GM21360 (cell line): Measurements from ENCODE around the gene UNC79.
A peak's percentile ranks its signal among the peaks of the same experiment; 100 is the strongest.
"Not testable (repeated sequence)": the region's sequence is repeated elsewhere in the genome, so short reads cannot be mapped to it uniquely, and the experiment has no call there.

Experiments used
- ATAC-seq: cut with Tn5 transposase; IDR thresholded peaks from one replicate; pipeline ENCODE4 v1.9.1; 2021; ENCODE audit warnings: mild to moderate bottlenecking, moderate library complexity; ENCODE audit not compliant: unreplicated experiment

The UNC79 gene

DNA sequence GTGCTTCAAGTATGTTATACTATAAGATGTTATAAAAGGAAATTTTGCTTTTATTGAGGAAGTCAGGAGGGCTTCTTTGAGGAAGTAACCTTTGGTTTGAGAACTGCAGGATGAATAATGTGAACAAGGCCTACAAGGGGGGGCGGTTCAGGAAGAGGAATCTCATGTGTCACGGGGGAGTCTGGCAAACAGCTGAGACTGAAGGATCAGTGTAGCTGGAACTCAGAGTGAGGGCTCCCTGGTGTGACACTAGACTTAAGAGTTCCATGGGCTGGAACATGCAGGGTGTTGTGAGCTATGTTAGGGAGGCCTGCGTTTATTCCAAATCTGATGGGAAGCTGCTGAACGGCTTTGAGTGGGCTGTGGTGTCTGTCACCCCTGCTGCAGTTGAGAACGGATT lies 62.3 kb downstream of the UNC79 start:
- ATAC-seq = no peak

GRCh38 chr14:93493622-93494021 lies 62.9 kb downstream of the UNC79 start:
- not testable (repeated sequence) for ATAC-seq

GRCh38 chr14:93496856-93497741 lies 66.4 kb downstream of the UNC79 start:
- ATAC-seq = no peak

- ATAC-seq = no peak
Observed at GRCh38 chr14:93510056-93510455, 79.3 kb downstream of the UNC79 start.

DNA sequence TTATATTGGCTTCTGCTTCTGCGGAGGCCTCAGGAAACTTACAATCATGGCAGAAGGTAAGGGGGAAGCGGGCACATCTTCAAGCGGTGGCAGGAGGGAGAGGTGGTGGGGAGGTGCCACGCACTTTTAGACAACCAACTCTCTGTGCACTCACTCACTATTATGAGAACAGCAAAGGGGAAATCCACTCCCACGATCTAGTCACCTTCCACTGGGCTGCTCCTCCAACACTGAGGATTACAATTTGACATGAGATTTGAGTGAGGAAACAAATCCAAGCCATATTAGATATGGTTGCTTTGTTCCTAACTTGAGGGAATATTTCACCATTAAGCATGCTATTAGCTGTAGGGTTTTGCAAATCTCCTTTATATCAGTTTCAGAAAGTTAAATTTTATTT lies 80.3 kb downstream of the UNC79 start:
- no peak for ATAC-seq

DNA sequence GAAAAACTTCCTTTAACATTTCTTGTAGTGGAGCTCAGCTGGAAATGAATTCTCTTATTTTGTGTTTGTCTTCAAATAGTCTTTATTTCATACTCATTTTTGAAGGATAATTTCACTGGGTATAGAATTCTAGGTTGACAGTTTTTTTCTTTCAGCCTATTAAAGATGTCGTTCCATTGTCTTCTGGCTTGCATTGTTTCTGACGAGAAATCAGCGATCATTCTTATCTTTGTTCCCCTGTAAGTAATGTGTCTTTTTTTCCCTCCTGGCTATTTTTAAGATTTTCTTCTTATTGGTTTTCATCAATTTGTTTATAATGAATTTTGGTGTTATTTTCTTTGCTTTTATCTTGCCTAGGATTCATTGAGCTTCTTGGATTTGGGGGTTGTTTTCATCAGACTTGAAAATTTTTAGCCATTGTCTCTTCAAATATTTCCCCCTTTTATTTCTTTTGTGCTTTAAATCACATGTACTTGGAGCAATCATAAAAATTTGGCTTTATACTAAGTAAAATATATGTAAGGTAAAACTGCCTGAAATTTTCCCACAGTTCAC lies 89.4 kb downstream of the UNC79 start:
- ATAC-seq = no peak

- ATAC-seq = no peak
Observed at GRCh38 chr14:93522221-93522620, 91.5 kb downstream of the UNC79 start.

GRCh38 chr14:93525216-93525615 lies 94.5 kb downstream of the UNC79 start:
- ATAC-seq = not testable (repeated sequence)

- ATAC-seq = no peak
Observed at GRCh38 chr14:93525696-93526451, 95.1 kb downstream of the UNC79 start.

DNA sequence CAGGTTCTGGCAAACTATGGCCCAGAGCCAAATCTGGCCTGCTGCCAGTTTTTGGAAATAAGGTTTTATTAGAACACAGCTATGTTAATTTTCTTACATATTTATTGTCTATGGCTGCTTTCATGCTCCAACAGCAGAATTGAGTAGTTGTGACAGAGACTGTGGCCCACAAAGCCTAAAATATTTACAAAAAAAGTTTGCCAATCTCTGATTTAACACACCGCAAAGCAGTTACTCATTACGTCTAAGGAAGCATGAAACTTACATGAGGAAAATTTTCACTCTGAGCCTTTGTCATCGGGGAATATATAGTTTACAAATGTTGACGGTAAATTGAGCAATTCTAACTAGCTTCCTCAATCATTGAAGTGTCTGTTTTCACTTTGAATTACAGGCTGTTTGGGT lies 96.5 kb downstream of the UNC79 start:
- ATAC-seq = no peak

DNA sequence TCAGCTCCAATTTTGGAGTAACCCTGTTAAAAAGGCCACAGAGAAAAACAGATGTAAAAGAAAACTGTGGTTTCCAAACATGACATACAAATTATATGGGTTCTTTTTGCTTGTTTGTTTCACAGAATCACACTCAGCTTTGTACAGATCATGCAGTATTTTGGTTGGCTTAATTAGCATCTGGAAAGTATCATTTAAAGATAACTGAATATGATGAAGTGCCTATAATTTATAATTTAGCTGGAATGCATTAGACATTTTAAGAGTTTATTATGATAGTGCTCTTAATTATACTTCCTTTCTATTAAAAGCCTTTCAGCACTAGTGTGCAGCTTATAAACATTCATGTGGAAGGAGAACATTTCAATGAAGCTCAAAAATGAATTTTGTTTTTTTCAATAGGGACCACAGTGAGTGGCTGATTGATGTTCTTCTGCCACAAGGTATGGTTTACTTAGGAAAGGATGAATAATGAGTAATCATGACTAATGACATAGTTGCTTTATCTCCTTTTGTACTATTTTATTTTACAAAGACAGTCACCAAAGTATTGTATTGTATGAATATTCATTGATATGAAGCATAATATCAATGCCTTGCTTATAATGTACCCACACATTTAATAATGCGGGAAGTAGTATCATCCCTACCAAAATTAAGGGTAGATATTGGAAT lies 98.3 kb downstream of the UNC79 start:
- no peak for ATAC-seq

DNA sequence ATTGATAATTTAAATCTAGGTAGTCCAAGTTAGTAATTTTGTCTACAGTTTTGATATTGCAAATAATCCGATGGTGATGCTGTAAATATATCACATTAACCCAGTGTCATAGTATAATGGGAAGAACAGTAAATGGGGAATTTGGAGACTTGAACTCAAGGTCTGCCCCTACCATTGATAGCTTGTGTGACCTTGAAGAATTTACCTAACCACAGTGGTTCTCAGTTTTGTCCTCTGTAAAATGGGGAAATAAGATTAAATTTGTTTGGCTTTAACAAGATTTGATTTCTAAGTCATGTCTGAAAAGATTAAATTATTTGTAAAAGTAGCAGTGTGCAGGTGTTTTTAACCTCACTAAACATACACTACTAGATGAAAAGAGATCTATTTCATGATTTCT lies 100.9 kb downstream of the UNC79 start:
- ATAC-seq = no peak

- ATAC-seq = no peak
Observed at GRCh38 chr14:93532541-93532940, 101.8 kb downstream of the UNC79 start.

- ATAC-seq = no peak
Observed at GRCh38 chr14:93533437-93533836, 102.7 kb downstream of the UNC79 start.

DNA sequence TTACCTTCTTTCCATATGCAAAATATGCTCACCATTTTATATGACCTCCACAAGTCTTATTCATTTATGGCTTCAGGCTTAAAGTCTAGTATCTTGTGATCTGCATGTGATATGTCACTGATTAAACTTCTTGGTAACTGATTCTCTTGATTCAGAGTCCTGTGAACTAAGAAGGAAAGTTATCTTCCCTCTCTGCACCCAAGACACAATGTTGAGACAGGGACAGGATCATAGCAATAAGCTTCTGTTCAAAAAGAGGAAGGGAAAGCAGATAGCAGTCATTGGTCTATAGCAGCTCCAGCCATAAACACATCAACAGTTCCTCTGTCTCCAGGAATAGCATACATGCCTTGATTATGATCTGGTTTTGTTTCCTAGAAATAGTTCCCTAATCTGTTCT lies 103.1 kb downstream of the UNC79 start:
- peak; percentile 55 for ATAC-seq

DNA sequence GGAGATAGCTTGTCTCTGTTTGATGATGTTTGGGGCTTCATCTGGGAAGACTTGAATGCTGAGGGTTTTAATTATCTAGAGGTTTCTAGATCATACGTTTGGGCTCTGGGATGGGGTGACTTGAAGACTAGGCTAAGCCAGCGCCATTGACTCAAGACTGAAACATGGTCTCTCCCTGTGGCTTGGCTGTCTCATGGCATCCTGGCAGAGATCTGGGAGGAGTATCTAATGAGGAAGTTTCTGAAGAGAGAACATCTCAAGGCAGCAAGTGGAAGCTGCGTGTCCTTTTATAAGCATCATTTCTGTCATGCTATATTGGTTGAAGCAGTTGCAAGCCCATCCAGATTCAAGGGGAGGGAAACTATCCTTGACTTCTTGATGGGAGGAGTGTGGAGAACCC lies 104.8 kb downstream of the UNC79 start:
- no peak for ATAC-seq

- ATAC-seq = no peak
Observed at GRCh38 chr14:93536945-93537344, 106.2 kb downstream of the UNC79 start.

GRCh38 chr14:93537951-93538350 lies 107.2 kb downstream of the UNC79 start:
- no peak for ATAC-seq

DNA sequence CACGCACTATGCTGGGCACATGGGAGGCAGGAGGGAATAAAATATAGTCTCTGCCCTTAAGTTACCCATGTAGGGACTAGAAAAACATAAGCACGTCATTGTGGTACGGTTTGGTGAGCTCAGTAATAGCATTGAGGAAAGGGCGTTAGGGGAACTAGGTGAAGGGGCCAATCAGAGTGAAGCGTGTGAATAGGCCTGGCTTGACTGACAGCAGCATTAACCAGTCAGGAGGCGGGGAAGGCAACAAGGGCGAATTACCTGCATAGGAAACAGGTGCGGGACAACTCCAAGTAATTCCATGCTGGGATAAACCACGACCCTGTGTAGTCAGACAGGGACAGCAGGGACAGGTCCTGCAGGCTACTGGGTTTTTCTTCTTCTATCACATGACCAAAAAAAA lies 107.7 kb downstream of the UNC79 start:
- ATAC-seq = no peak

DNA sequence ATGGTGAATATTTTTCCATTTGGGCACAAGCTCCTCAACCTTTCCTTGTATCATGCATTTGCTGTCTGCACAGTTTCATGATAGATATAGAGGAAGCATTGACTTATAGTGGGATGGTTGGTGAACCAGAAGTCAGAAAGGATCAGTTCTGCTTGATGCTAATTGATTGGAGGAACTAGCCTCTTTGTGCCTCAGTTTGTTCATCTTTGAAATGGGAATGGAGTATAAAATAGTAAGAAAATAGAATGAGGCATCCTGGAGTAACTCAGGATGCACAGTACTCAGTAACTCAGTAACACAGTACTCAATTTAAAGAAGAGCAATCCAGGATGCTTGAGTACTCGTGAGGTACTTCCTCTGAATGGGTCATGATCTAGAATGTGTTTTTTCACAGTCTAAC lies 109.5 kb downstream of the UNC79 start:
- no peak for ATAC-seq

DNA sequence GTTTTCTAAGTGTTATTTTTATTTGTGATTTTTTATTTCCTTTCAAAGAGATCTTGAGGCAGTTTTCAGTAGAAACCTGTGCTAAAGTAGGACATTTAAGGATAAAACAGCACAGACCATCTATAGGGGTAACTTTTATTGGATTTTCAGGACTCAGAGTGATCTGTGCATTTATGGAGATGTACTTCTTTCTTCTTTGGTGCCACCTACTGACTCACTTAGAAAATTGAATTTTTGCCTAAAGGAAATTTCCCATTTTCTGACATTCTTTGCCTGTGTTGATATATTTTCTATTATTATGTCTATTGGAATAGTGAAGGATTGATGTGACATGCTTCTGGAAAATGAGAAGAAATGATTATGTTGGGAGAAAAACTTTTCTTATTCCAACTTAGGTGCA lies 113.0 kb downstream of the UNC79 start:
- ATAC-seq = no peak
